Erythroblast (primary cell): ENCODE measurements around the gene CCNT2.

Experiments used
- GATA1 ChIP-seq: IDR thresholded peaks from 2 replicates; pipeline ENCODE4 v1.6.1; 2011; ENCODE audit warnings: low read depth, mild to moderate bottlenecking, control low read depth, low read length, moderate library complexity
- POLR2A ChIP-seq: IDR thresholded peaks from 2 replicates; pipeline ENCODE4 v1.6.1; 2011; ENCODE audit warnings: mild to moderate bottlenecking, low read length

DNA sequence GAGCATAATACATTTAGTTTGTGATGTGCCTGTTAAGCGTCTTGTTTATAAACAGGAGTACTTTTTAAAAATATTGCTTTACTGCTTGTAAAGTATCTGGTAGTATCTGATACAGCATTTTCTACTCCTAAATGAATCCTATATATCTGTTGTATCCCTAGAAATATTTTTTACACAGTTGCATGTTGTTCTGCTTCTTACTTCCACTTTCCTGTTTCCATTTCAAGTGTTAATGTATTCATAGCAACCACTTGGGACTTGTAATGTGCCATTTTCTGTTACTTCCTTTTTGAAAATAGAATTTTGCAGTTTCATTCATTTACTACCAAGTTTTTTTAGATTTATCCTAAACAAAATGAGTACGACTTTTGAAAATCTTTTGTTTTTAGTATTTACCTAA lies 24.9 kb downstream of the CCNT2 start:
- TF ChIP-seq POLR2A (no peak), GATA1 (no peak)
